A673 (cell line): ENCODE data around the gene AFG1L. TPM values are rescaled to one million over a fixed set of nuclear protein-coding genes. Genes with fewer than 3 reads are reported as not detected.

Experiments
- BruUV-seq: library from RNA; stranded (reverse); fragments of 400-500 nt; replicated peaks from 2 replicates; lab custom pipeline; 2021; lab: Mats Ljungman, UMichigan
- CTCF ChIA-PET: fragments of 300-600 bp; sonication (Branson Sonifier 250); formaldehyde crosslinking; loops from one replicate; lab custom pipeline; 2022; ENCODE audit warnings: antibody characterized with exemption; lab: Charles Lee
- POLR2A ChIA-PET: fragments of 300-600 bp; sonication (Branson Sonifier 250); formaldehyde crosslinking; loops from one replicate; lab custom pipeline; 2022; ENCODE audit warnings: antibody characterized with exemption; ENCODE audit not compliant: low non-redundant PET; lab: Charles Lee
- DNase-seq: peaks from one replicate; pipeline ENCODE4 v3.0.0-alpha.2; 2015; ENCODE audit warnings: low spot score
- H3K27ac ChIP-seq: fragments of 200-600 bp; sonication (generic); 2 replicates; pipeline ENCODE4 v1.5.1; 2016; ENCODE audit warnings: mixed run types, low read depth, mild to moderate bottlenecking, mixed read lengths, antibody characterized with exemption, low read length; ENCODE audit not compliant: poor library complexity, severe bottlenecking
- H3K27me3 ChIP-seq: fragments of 200-600 bp; sonication (generic); replicated peaks from 2 replicates; pipeline ENCODE4 v1.6.1; 2017; ENCODE audit warnings: mixed run types, low read depth, mild to moderate bottlenecking, mixed read lengths, antibody characterized with exemption, low read length; ENCODE audit not compliant: insufficient read depth, poor library complexity
- H3K36me3 ChIP-seq: fragments of 200-600 bp; sonication (generic); 2 replicates; pipeline ENCODE4 v1.6.1; 2016; ENCODE audit warnings: mixed run types, mild to moderate bottlenecking, mixed read lengths, antibody characterized with exemption, low read length; ENCODE audit not compliant: insufficient read depth, poor library complexity, severe bottlenecking
- H3K4me1 ChIP-seq: fragments of 200-600 bp; sonication (generic); 2 replicates; pipeline ENCODE4 v1.6.1; 2017; ENCODE audit warnings: mixed run types, mild to moderate bottlenecking, mixed read lengths, antibody characterized with exemption, low read length; ENCODE audit not compliant: insufficient read depth, poor library complexity, severe bottlenecking
- H3K4me3 ChIP-seq: fragments of 200-600 bp; sonication (generic); 2 replicates; pipeline ENCODE4 v1.5.1; 2016; ENCODE audit warnings: low read depth, mixed run types, mild to moderate bottlenecking, mixed read lengths, low read length; ENCODE audit not compliant: poor library complexity, severe bottlenecking
- H3K9me3 ChIP-seq: fragments of 200-600 bp; sonication (generic); 2 replicates; pipeline ENCODE4 v1.6.1; 2016; ENCODE audit warnings: mixed run types, low read depth, mild to moderate bottlenecking, mixed read lengths, antibody characterized with exemption, low read length; ENCODE audit not compliant: poor library complexity, severe bottlenecking
- EZH2 ChIP-seq: fragments of 200-600 bp; sonication (generic); IDR thresholded peaks from 2 replicates; pipeline ENCODE4 v1.6.1; 2017; ENCODE audit warnings: borderline replicate concordance, low read depth, mild to moderate bottlenecking, mixed read lengths, antibody characterized with exemption, low read length; ENCODE audit not compliant: poor library complexity, severe bottlenecking
- intact Hi-C: fragments of 100-400 bp; cut with micrococcal nuclease; formaldehyde crosslinking; loops from one replicate; pipeline ENCODE4 v1.10.0; 2022; ENCODE audit not compliant: unreplicated experiment
- total RNA-seq: library from RNA; stranded (reverse); gene quantifications from 2 replicates; pipeline ENCODE4 v1.2.3, GENCODE V29; 2021
- TF ChIP-seq, protein P1 (sequence below): fragments of 300-800, 200-600 bp; sonication (generic); conservative IDR thresholded peaks from 2 replicates; pipeline ENCODE4 v1.5.1; 2017; ENCODE audit warnings: low read depth, mild to moderate bottlenecking, antibody characterized with exemption, low read length, moderate library complexity, mixed read lengths

Gene AFG1L
- total RNA-seq, 1 experiment from 2014 or later = 7.5 TPM

DNA sequence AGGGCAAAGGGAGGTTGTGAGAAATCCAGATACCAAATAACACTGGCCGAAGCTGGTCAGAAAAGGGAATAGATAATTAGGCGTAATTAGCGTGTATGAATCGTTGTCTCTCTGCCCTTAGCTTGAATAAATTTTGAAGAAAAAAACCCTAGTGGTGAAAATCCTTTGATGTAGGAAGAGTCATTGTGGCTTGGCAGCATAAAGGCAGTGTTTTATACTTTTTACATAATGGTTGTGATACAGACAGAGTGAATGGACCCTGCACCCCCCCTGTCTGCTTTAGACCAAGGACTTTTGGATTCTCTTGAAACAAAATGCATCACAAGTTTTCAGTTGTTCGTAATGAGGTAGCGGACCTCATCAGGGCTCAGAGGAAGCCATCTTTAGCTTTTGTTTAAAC is 126.5 kb downstream of the AFG1L start:
- H3K4me1 ChIP-seq = no peaks in the 10 kb centered on the region
- DNase-seq = no peak
- intact Hi-C loops = no loop called here
- H3K36me3 ChIP-seq = no peaks in the 10 kb centered on the region
- TF ChIP-seq, protein P1, sequence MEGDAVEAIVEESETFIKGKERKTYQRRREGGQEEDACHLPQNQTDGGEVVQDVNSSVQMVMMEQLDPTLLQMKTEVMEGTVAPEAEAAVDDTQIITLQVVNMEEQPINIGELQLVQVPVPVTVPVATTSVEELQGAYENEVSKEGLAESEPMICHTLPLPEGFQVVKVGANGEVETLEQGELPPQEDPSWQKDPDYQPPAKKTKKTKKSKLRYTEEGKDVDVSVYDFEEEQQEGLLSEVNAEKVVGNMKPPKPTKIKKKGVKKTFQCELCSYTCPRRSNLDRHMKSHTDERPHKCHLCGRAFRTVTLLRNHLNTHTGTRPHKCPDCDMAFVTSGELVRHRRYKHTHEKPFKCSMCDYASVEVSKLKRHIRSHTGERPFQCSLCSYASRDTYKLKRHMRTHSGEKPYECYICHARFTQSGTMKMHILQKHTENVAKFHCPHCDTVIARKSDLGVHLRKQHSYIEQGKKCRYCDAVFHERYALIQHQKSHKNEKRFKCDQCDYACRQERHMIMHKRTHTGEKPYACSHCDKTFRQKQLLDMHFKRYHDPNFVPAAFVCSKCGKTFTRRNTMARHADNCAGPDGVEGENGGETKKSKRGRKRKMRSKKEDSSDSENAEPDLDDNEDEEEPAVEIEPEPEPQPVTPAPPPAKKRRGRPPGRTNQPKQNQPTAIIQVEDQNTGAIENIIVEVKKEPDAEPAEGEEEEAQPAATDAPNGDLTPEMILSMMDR = no peak
- no peak for TF ChIP-seq EZH2
- no peak overlapping the region for H3K27ac ChIP-seq
- ChIA-PET CTCF (no interaction called here), POLR2A (no interaction called here)
- H3K27me3 ChIP-seq = no peaks in the 10 kb centered on the region
- no peaks in the 10 kb centered on the region for H3K9me3 ChIP-seq
- H3K4me3 ChIP-seq = no peak overlapping the region
- BruUV-seq = no TSS peak

DNA sequence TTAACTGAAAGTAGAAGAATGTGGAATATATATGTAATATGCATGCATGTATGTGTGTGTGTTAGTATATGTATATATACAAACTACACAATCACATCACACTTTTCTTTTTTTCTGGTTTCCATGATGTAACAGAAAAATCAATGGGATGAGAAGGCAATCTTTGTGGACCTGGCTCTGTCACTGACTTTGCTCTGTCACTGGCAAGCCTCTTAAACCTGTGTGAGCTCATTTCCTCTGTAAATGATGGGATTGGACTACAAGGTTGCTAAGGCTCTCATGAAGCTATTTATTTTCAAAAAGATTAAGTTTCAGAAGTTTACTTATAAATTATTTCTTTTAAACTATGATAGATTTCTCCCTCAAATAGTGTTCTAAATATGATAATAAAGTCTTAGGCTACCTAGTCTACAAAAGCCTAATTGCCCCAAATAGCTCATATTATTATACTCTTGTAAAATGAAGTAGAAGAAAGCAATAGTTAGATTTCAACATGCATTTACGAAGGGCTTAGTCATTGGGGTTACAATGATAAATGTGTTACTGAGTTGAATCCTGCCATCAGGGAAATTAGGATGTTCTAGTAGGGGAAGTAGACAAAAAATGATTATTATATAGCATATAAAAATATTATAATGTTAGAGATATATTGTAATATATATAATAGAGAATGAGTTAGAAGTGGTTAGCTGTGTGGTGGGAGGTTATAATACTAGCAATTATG is 129.3 kb downstream of the AFG1L start:
- intact Hi-C loops = no loop called here
- no TSS peak for BruUV-seq
- CTCF ChIA-PET = no interaction called here
- no peak overlapping the region for H3K27ac ChIP-seq
- no peaks in the 10 kb centered on the region for H3K27me3 ChIP-seq
- DNase-seq = no peak
- no peak for TF ChIP-seq EZH2
- H3K9me3 ChIP-seq = no peaks in the 10 kb centered on the region
- H3K36me3 ChIP-seq = no peaks in the 10 kb centered on the region
- H3K4me1 ChIP-seq = no peaks in the 10 kb centered on the region
- POLR2A ChIA-PET = no interaction called here
- no peak overlapping the region for H3K4me3 ChIP-seq

DNA sequence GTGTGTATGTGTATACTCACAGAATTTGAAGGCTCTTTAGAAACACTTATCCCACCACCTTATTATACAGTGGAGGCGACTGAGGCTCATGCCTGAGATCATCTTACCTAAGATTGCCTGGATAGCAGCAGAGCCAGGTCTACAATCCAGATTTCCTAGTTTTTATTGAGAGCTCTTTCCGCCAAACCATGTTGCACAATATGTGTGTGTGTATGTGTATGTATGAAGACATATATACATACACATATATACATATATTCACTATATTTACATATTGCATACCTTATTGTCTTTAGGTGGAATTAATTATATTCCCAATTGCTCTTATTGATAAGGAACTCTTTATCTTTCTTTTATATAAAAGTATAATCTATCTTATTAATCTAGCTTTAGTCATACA is 130.6 kb downstream of the AFG1L start:
- TF ChIP-seq, protein P1 = no peak
- TF ChIP-seq EZH2 = no peak
- no peak overlapping the region for H3K27ac ChIP-seq
- no peaks in the 10 kb centered on the region for H3K4me1 ChIP-seq
- no peak overlapping the region for H3K4me3 ChIP-seq
- intact Hi-C loops = no loop called here
- H3K9me3 ChIP-seq = no peaks in the 10 kb centered on the region
- no peaks in the 10 kb centered on the region for H3K27me3 ChIP-seq
- no peak for DNase-seq
- no peaks in the 10 kb centered on the region for H3K36me3 ChIP-seq
- CTCF ChIA-PET = no interaction called here
- POLR2A ChIA-PET = no interaction called here
- no TSS peak for BruUV-seq

DNA sequence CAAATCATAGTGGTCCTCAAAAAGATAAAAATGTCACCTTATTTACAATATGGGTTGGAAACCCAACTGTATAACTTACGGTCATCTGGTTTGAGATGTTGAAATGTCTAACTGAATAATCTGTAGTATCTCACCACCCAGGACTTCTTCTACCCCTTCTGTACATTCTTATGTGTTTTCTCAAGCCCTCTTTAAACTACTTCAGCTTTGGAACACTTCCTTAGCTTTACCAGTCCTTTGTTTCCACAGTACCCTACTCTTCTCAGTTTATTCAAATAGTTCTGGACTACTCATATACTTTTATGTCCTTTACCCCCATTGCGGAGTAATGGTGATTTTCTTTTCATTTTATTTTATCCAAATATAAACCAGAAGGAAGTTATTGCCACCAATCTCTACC is 137.3 kb downstream of the AFG1L start:
- H3K4me1 ChIP-seq = no peaks in the 10 kb centered on the region
- TF ChIP-seq EZH2 = no peak
- TF ChIP-seq, protein P1 = no peak
- intact Hi-C loops = no loop called here
- no peaks in the 10 kb centered on the region for H3K27me3 ChIP-seq
- BruUV-seq = no TSS peak
- H3K9me3 ChIP-seq = no peaks in the 10 kb centered on the region
- H3K27ac ChIP-seq = no peak overlapping the region
- no peaks in the 10 kb centered on the region for H3K36me3 ChIP-seq
- no peak for DNase-seq
- ChIA-PET POLR2A (no interaction called here), CTCF (no interaction called here)
- no peak overlapping the region for H3K4me3 ChIP-seq
